ENCODE measurements around the gene DUXA.

DUXA gene

GRCh38 chr19:57110592-57111328 is 56.5 kb downstream of the DUXA start:
- WGBS, 2 experiments = 74 to 76% methylated on average over 6 to 9 of the region's 9 CpGs
- H3K27me3 ChIP-seq (ENCODE audit: control insufficient read depth, insufficient read depth, low read length, poor library complexity, severe bottlenecking) = no peaks in the 10 kb centered on the region
- H3K9me3 ChIP-seq (ENCODE audit: control insufficient read depth, low read length) = peaks cover 7% of the 10 kb centered on the region
- no peak overlapping the region for H3K27ac ChIP-seq (ENCODE audit: insufficient read depth, low read depth, low read length, poor library complexity, severe bottlenecking)
- H3K36me3 ChIP-seq (ENCODE audit: control insufficient read depth, insufficient read depth, low read length) = no peaks in the 10 kb centered on the region
- no peaks in the 10 kb centered on the region for H3K4me1 ChIP-seq (ENCODE audit: control insufficient read depth, insufficient read depth, low read length)
- no peak overlapping the region for H3K4me3 ChIP-seq (ENCODE audit: insufficient read depth, low read depth, low read length)

- H3K27me3 ChIP-seq (ENCODE audit: control insufficient read depth, insufficient read depth, low read length, poor library complexity, severe bottlenecking) = no peaks in the 10 kb centered on the region
- no peak overlapping the region for H3K27ac ChIP-seq (ENCODE audit: insufficient read depth, low read depth, low read length, poor library complexity, severe bottlenecking)
- no peak overlapping the region for H3K4me3 ChIP-seq (ENCODE audit: insufficient read depth, low read depth, low read length)
- 92 to 93% methylated on average over 41 to 42 of the region's 42 CpGs for WGBS, 2 experiments
- peaks cover 10% of the 10 kb centered on the region for H3K9me3 ChIP-seq (ENCODE audit: control insufficient read depth, low read length)
- H3K36me3 ChIP-seq (ENCODE audit: control insufficient read depth, insufficient read depth, low read length) = no peaks in the 10 kb centered on the region
- H3K4me1 ChIP-seq (ENCODE audit: control insufficient read depth, insufficient read depth, low read length) = no peaks in the 10 kb centered on the region
These were observed 60.5 kb downstream of the DUXA start for GRCh38 chr19:57106722-57107235.

GRCh38 chr19:57105976-57106721 is 61.1 kb downstream of the DUXA start:
- no peaks in the 10 kb centered on the region for H3K4me1 ChIP-seq (ENCODE audit: control insufficient read depth, insufficient read depth, low read length)
- H3K27ac ChIP-seq (ENCODE audit: insufficient read depth, low read depth, low read length, poor library complexity, severe bottlenecking) = no peak overlapping the region
- WGBS, 2 experiments = 90 to 92% methylated on average over 55 to 57 of the region's 57 CpGs
- peaks cover 6% of the 10 kb centered on the region for H3K9me3 ChIP-seq (ENCODE audit: control insufficient read depth, low read length)
- no peaks in the 10 kb centered on the region for H3K36me3 ChIP-seq (ENCODE audit: control insufficient read depth, insufficient read depth, low read length)
- no peaks in the 10 kb centered on the region for H3K27me3 ChIP-seq (ENCODE audit: control insufficient read depth, insufficient read depth, low read length, poor library complexity, severe bottlenecking)
- no peak overlapping the region for H3K4me3 ChIP-seq (ENCODE audit: insufficient read depth, low read depth, low read length)

Data from ectodermal cell (in vitro differentiated cells).